HCT116 (cell line): Measurements from ENCODE around the gene ABL1. TPM values are rescaled to one million over a fixed set of nuclear protein-coding genes. Genes with fewer than 3 reads are reported as not detected.

Source experiments
- ATAC-seq: fragments of 200-7000 bp; cut with Tn5 transposase; 2 replicates; pipeline ENCODE4 v1.9.1; 2020; ENCODE audit warnings: mild to moderate bottlenecking, moderate library complexity
- BruUV-seq: library from RNA; stranded (reverse); fragments of 400-500 nt; replicated peaks from 2 replicates; lab custom pipeline; 2021; lab: Mats Ljungman, UMichigan
- CTCF ChIA-PET: fragments of 300-600 bp; sonication (Branson Sonifier 250); formaldehyde crosslinking; loops from one replicate; lab custom pipeline; 2021; ENCODE audit warnings: antibody characterized with exemption; lab: Charles Lee
- POLR2A ChIA-PET: fragments of 300-600, 350-600 bp; sonication (Branson Sonifier 250); formaldehyde crosslinking; loops from one replicate; lab custom pipeline; 2021; ENCODE audit warnings: antibody characterized with exemption; lab: Charles Lee
- RAD21 ChIA-PET, 2 experiments: fragments of 300-600 bp; sonication (Branson Sonifier 250); formaldehyde crosslinking; loops; one replicate each; lab custom pipeline; 2023; ENCODE audit warnings: low total read pairs in 2 of 2; ENCODE audit not compliant: uncharacterized antibody in 2 of 2, unreplicated experiment in 2 of 2, low non-redundant PET in 1 of 2; lab: Charles Lee
- DNase-seq: peaks from one replicate; pipeline ENCODE4 v3.0.0-alpha.2; 2010; ENCODE audit warnings: low read depth, low spot score
- H2AFZ ChIP-seq: fragments of 200-600 bp; shearing (Covaris generic), sonication (generic); 2 replicates; pipeline ENCODE4 v1.6.1; 2017; ENCODE audit warnings: low read depth, mixed run types, mixed read lengths, antibody characterized with exemption, low read length; ENCODE audit not compliant: poor library complexity, severe bottlenecking
- H3K27ac ChIP-seq: 2 replicates; pipeline ENCODE4 v1.5.1; 2012; ENCODE audit warnings: low read depth, low read length
- H3K27me3 ChIP-seq: fragments of 200-600 bp; sonication (generic); 2 replicates; pipeline ENCODE4 v1.6.1; 2016; ENCODE audit warnings: mixed run types, low read length, mixed read lengths; ENCODE audit not compliant: insufficient read depth
- H3K36me3 ChIP-seq, 2 experiments: fragments of 200-500 bp in 1 of 2; fragments of 200-600 bp in 1 of 2; sonication (Bioruptor generic) in 1 of 2; sonication (generic) in 1 of 2; 2 replicates each; pipeline versions ENCODE4 v1.5.1 to v1.6.1; 2014 to 2016; ENCODE audit warnings: low read length in 2 of 2, inconsistent platforms in 1 of 2, mixed read lengths in 1 of 2, mixed run types in 1 of 2; ENCODE audit not compliant: insufficient read depth in 2 of 2, control insufficient read depth in 1 of 2
- H3K4me1 ChIP-seq, 2 experiments: fragments of 200-600 bp in 1 of 2; sonication (generic) in 1 of 2; 2 replicates each; pipeline versions ENCODE4 v1.5.1 to v1.6.1; 2012 to 2017; ENCODE audit warnings: low read length in 2 of 2, inconsistent platforms in 1 of 2, mild to moderate bottlenecking in 1 of 2, mixed read lengths in 1 of 2, mixed run types in 1 of 2, moderate library complexity in 1 of 2; ENCODE audit not compliant: insufficient read depth in 2 of 2, control insufficient read depth in 1 of 2
- H3K4me2 ChIP-seq: fragments of 200-600 bp; sonication (generic); 2 replicates; pipeline ENCODE4 v1.6.1; 2017; ENCODE audit warnings: mixed run types, low read length, mixed read lengths
- H3K4me3 ChIP-seq, 2 experiments: fragments of 200-600 bp in 1 of 2; sonication (generic) in 1 of 2; replicated peaks in 1 of 2; 2 replicates each; pipeline ENCODE4 v1.5.1; 2011 to 2016; ENCODE audit warnings: low read length in 2 of 2, control low read depth in 1 of 2, low read depth in 1 of 2, mild to moderate bottlenecking in 1 of 2, mixed read lengths in 1 of 2, mixed run types in 1 of 2
- H3K79me2 ChIP-seq: fragments of 200-600 bp; sonication (generic); 2 replicates; pipeline ENCODE4 v1.6.1; 2017; ENCODE audit warnings: mild to moderate bottlenecking, mixed run types, low read length, moderate library complexity, mixed read lengths; ENCODE audit not compliant: insufficient read depth
- H3K9ac ChIP-seq: fragments of 200-600 bp; sonication (generic); 2 replicates; pipeline ENCODE4 v1.6.1; 2016; ENCODE audit warnings: low read length, mixed read lengths
- H3K9me2 ChIP-seq: fragments of 200-600 bp; sonication (generic), shearing (Covaris generic); 2 replicates; pipeline ENCODE4 v1.6.1; 2017; ENCODE audit warnings: mixed run types, mild to moderate bottlenecking, moderate library complexity; ENCODE audit not compliant: insufficient read depth
- H3K9me3 ChIP-seq, 2 experiments: fragments of 200-500 bp in 1 of 2; fragments of 200-600 bp in 1 of 2; sonication (Bioruptor generic) in 1 of 2; sonication (generic) in 1 of 2; 2 replicates each; pipeline ENCODE4 v1.6.1; 2014 to 2017; ENCODE audit warnings: low read length in 2 of 2, mixed read lengths in 2 of 2, inconsistent platforms in 1 of 2, low read depth in 1 of 2, mild to moderate bottlenecking in 1 of 2, mixed run types in 1 of 2, moderate library complexity in 1 of 2; ENCODE audit not compliant: control insufficient read depth in 1 of 2, insufficient read depth in 1 of 2
- H4K20me1 ChIP-seq: fragments of 200-600 bp; sonication (generic), shearing (Covaris generic); 2 replicates; pipeline ENCODE4 v1.6.1; 2017; ENCODE audit warnings: mixed run types, mild to moderate bottlenecking, moderate library complexity; ENCODE audit not compliant: insufficient read depth
- CBX3 ChIP-seq: IDR thresholded peaks from 2 replicates; pipeline ENCODE4 v1.6.1; 2012; ENCODE audit warnings: low read depth
- ELF1 ChIP-seq: IDR thresholded peaks from 2 replicates; pipeline ENCODE4 v1.6.1; 2012; ENCODE audit warnings: low read depth, borderline replicate concordance
- EZH2 ChIP-seq: fragments of 200-600 bp; sonication (generic); IDR thresholded peaks from 2 replicates; pipeline ENCODE4 v1.6.1; 2017; ENCODE audit warnings: antibody characterized with exemption, mixed run types
- FOSL1 ChIP-seq: IDR thresholded peaks from 2 replicates; pipeline ENCODE4 v1.6.1; 2012; ENCODE audit warnings: low read depth
- JUND ChIP-seq: IDR thresholded peaks from 2 replicates; pipeline ENCODE4 v1.6.1; 2012
- POLR2A ChIP-seq: IDR thresholded peaks from 2 replicates; pipeline ENCODE4 v1.7.0; 2011; ENCODE audit warnings: borderline replicate concordance; ENCODE audit not compliant: insufficient read depth, insufficient read length; ENCODE audit errors: extremely low read depth
- POLR2AphosphoS5 ChIP-seq: IDR thresholded peaks from 2 replicates; pipeline ENCODE4 v1.6.1; 2011; ENCODE audit warnings: mild to moderate bottlenecking, low read depth, low read length, moderate library complexity
- RAD21 ChIP-seq: IDR thresholded peaks from 2 replicates; pipeline ENCODE4 v1.6.1; 2012; ENCODE audit warnings: low read depth, mild to moderate bottlenecking
- REST ChIP-seq: IDR thresholded peaks from 2 replicates; pipeline ENCODE4 v1.6.1; 2012; ENCODE audit warnings: low read depth
- SIN3A ChIP-seq: IDR thresholded peaks from 2 replicates; pipeline ENCODE4 v1.6.1; 2012; ENCODE audit warnings: low read depth
- SP1 ChIP-seq: IDR thresholded peaks from 2 replicates; pipeline ENCODE4 v1.6.1; 2012; ENCODE audit warnings: low read depth
- TCF7L2 ChIP-seq: IDR thresholded peaks from 2 replicates; pipeline ENCODE4 v1.7.0; 2011; ENCODE audit warnings: borderline replicate concordance, inconsistent platforms; ENCODE audit not compliant: insufficient read depth, insufficient read length; ENCODE audit errors: extremely low read depth
- YY1 ChIP-seq: IDR thresholded peaks from 2 replicates; pipeline ENCODE4 v1.6.1; 2011; ENCODE audit warnings: low read length, low read depth, moderate library complexity, mild to moderate bottlenecking; ENCODE audit not compliant: insufficient replicate concordance; ENCODE audit errors: extremely low read depth
- ZFX ChIP-seq: fragments of 450-650 bp; IDR thresholded peaks from 2 replicates; pipeline ENCODE4 v1.6.1; 2017
- ZNF274 ChIP-seq: fragments of 200-500 bp; sonication (Bioruptor generic); IDR thresholded peaks from 2 replicates; pipeline ENCODE4 v1.6.1; 2014; ENCODE audit warnings: mild to moderate bottlenecking, low read depth, low read length, inconsistent platforms
- intact Hi-C: fragments of 100-400 bp; cut with micrococcal nuclease; formaldehyde crosslinking; loops from 2 replicates; pipeline ENCODE4 v1.10.0; 2022
- total RNA-seq: library from RNA; stranded (reverse); gene quantifications from one replicate; pipeline ENCODE4 v1.2.1, GENCODE V29; 2021; ENCODE audit not compliant: unreplicated experiment
- TF ChIP-seq, protein P1 (sequence below): IDR thresholded peaks from 2 replicates; pipeline ENCODE4 v1.6.1; 2012
- TF ChIP-seq, protein P2 (sequence below): IDR thresholded peaks from 2 replicates; pipeline ENCODE4 v1.6.1; 2012
- TF ChIP-seq, protein P3 (sequence below): IDR thresholded peaks from 2 replicates; pipeline ENCODE4 v1.6.1; 2011; ENCODE audit warnings: mild to moderate bottlenecking, low read length, moderate library complexity; ENCODE audit not compliant: insufficient replicate concordance; ENCODE audit errors: extremely low read depth
- TF ChIP-seq, protein P4 (sequence below), 3 experiments: fragments of 200-600 bp in 1 of 3; sonication (generic) in 1 of 3; IDR thresholded peaks in 2 of 3; conservative IDR thresholded peaks in 1 of 3; 2 replicates each; pipeline ENCODE4 v1.5.1; 2012 to 2017; ENCODE audit warnings: low read depth in 2 of 3, low read length in 2 of 3, antibody characterized with exemption in 1 of 3, borderline replicate concordance in 1 of 3, control low read depth in 1 of 3, mild to moderate bottlenecking in 1 of 3, mixed read lengths in 1 of 3, mixed run types in 1 of 3, moderate library complexity in 1 of 3; ENCODE audit not compliant: insufficient read depth in 1 of 3

ABL1 gene
- total RNA-seq, 1 experiment from 2014 or later, result 54.7 TPM

DNA sequence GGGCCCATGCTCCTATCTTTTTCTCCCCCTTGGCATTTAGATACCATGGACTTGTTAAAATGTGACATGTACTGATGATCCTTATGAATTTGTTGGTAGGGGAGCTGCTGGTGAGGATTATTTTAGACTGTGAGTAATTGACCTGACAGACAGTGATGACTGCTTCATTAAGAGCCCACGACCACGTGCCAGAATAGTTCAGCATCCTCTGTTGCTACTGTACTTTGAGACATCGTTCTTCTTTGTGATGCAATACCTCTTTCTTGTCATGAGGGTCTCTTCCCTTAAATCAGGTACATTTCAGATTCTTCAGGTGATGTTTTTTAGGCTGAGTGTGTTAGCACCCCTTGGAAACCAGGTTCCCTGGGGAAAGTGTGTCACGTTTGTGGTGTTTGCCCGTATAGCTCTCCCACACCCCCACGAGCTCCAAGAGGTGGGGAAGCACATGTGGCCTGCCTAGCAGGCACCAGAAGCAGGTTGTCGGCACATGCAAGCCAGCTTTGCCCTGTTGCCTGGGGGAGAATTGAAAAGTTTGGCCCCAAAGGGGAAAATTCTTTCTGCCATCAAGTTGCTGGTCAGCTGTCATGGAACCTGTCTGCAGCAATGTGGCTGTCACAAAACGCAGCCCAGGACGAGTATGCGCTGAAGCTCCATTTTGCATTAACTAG is 36.5 kb downstream of the ABL1 start:
- no peak overlapping the region for H3K4me3 ChIP-seq
- H3K27ac ChIP-seq, result no peak overlapping the region
- no peaks in the 10 kb centered on the region for H3K9me2 ChIP-seq
- BruUV-seq, result no TSS peak
- TF ChIP-seq YY1 (no peak), SP1 (no peak), JUND (no peak), REST (no peak), RAD21 (no peak), EZH2 (no peak), ZFX (no peak), FOSL1 (no peak), ZNF274 (no peak), CBX3 (no peak), POLR2A (no peak), POLR2AphosphoS5 (no peak), ELF1 (no peak), TCF7L2 (no peak), SIN3A (no peak)
- TF ChIP-seq, protein P1, sequence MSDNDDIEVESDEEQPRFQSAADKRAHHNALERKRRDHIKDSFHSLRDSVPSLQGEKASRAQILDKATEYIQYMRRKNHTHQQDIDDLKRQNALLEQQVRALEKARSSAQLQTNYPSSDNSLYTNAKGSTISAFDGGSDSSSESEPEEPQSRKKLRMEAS, result no peak
- TF ChIP-seq, protein P2, sequence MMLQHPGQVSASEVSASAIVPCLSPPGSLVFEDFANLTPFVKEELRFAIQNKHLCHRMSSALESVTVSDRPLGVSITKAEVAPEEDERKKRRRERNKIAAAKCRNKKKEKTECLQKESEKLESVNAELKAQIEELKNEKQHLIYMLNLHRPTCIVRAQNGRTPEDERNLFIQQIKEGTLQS, result no peak
- TF ChIP-seq, protein P3, sequence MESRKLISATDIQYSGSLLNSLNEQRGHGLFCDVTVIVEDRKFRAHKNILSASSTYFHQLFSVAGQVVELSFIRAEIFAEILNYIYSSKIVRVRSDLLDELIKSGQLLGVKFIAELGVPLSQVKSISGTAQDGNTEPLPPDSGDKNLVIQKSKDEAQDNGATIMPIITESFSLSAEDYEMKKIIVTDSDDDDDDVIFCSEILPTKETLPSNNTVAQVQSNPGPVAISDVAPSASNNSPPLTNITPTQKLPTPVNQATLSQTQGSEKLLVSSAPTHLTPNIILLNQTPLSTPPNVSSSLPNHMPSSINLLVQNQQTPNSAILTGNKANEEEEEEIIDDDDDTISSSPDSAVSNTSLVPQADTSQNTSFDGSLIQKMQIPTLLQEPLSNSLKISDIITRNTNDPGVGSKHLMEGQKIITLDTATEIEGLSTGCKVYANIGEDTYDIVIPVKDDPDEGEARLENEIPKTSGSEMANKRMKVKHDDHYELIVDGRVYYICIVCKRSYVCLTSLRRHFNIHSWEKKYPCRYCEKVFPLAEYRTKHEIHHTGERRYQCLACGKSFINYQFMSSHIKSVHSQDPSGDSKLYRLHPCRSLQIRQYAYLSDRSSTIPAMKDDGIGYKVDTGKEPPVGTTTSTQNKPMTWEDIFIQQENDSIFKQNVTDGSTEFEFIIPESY, result no peak
- TF ChIP-seq, protein P4, sequence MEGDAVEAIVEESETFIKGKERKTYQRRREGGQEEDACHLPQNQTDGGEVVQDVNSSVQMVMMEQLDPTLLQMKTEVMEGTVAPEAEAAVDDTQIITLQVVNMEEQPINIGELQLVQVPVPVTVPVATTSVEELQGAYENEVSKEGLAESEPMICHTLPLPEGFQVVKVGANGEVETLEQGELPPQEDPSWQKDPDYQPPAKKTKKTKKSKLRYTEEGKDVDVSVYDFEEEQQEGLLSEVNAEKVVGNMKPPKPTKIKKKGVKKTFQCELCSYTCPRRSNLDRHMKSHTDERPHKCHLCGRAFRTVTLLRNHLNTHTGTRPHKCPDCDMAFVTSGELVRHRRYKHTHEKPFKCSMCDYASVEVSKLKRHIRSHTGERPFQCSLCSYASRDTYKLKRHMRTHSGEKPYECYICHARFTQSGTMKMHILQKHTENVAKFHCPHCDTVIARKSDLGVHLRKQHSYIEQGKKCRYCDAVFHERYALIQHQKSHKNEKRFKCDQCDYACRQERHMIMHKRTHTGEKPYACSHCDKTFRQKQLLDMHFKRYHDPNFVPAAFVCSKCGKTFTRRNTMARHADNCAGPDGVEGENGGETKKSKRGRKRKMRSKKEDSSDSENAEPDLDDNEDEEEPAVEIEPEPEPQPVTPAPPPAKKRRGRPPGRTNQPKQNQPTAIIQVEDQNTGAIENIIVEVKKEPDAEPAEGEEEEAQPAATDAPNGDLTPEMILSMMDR (IDR thresholded peaks at IDR 0.05 in 2 of 3, conservative IDR thresholded peaks at IDR 0.05 in 1 of 3; ENCODE audit: borderline replicate concordance in 1 of 3, insufficient read depth in 1 of 3, low read depth in 2 of 3, low read length in 2 of 3), result no peak
- ChIA-PET POLR2A (no interaction called here), CTCF (interaction anchor here (3.9 kb wide), 1 partner anchor 127 kb away, joined by 58 read pairs; no protein-coding TSS in a partner anchor), RAD21 (no interaction called here)
- peaks cover 24% of the 10 kb centered on the region; the same call in 1 of the 2 replicates for H3K79me2 ChIP-seq
- peaks cover 22 to 30% of the 10 kb centered on the region in 2 experiments; a peak in 3 of 4 replicates for H3K36me3 ChIP-seq
- H3K9ac ChIP-seq, result no peak overlapping the region
- ATAC-seq (no peak), DNase-seq (no peak)
- H2AFZ ChIP-seq, result no peak overlapping the region
- H4K20me1 ChIP-seq, result no peaks in the 10 kb centered on the region; the same call in 1 of the 2 replicates
- H3K4me2 ChIP-seq, result no peak overlapping the region
- no peaks in the 10 kb centered on the region for H3K27me3 ChIP-seq
- H3K9me3 ChIP-seq, result no peaks in the 10 kb centered on the region
- H3K4me1 ChIP-seq, result no peaks in the 10 kb centered on the region
- intact Hi-C loops, result no loop called here
